Fibroblast of pulmonary artery (primary cell): Measurements from ENCODE around the gene FAM83F.
"Not testable (repeated sequence)": the region's sequence is repeated elsewhere in the genome, so short reads cannot be mapped to it uniquely, and the experiment has no call there.

Experiments
- DNase-seq: peaks from one replicate; pipeline ENCODE4 v3.0.0-alpha.2; 2010; ENCODE audit warnings: low read depth
- H3K4me3 ChIP-seq: replicated peaks from 2 replicates; pipeline ENCODE4 v1.5.1; 2011; ENCODE audit warnings: low read depth, mild to moderate bottlenecking, control low read depth, low read length, moderate library complexity
- TF ChIP-seq, protein P1 (sequence below): IDR thresholded peaks from 2 replicates; pipeline ENCODE4 v1.5.1; 2011; ENCODE audit warnings: mild to moderate bottlenecking, control low read depth, low read length, inconsistent platforms; ENCODE audit errors: missing control alignments

The FAM83F gene

DNA sequence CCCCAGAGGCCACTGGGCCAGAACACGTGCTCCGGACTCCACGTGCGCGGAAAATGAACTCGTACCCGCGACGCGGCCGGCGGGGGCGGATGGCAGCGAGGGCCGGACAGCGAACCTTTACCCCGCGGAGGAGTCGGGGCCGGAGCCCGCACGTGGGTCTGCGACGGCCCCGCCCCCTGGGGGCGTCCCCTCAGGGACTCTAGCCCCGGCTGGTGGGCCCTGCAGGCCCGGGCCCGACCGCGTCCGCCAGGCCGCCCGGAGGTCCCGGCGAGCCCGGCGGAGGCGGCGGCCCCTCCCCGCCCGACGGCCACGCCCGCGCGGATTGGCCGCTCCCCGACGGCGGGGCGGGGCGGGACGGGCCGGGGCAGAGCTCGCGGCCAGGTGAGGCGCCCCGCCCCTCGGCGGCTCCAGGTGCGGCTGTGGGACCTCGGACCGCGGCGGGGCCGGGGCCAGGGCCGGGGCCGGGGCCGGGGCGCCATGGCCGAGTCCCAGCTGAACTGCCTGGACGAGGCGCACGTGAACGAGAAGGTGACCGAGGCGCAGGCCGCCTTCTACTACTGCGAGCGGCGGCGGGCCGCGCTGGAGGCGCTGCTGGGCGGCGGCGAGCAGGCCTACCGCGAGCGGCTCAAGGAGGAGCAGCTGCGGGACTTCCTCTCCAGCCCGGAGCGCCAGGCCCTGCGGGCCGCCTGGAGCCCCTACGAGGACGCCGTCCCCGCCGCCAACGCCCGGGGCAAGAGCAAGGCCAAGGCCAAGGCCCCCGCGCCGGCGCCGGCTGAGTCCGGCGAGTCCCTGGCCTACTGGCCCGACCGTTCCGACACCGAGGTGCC, at the start of gene FAM83F:
Gene FAM83F, plus strand, starts transcription at position 389 of the 827 bp plus-strand sequence. Its CDS starts 89 bp downstream, at position 478.
- DNase-seq: no peak
- no peak within 1 kb of the TSS for H3K4me3 ChIP-seq
- TF ChIP-seq, protein P1, sequence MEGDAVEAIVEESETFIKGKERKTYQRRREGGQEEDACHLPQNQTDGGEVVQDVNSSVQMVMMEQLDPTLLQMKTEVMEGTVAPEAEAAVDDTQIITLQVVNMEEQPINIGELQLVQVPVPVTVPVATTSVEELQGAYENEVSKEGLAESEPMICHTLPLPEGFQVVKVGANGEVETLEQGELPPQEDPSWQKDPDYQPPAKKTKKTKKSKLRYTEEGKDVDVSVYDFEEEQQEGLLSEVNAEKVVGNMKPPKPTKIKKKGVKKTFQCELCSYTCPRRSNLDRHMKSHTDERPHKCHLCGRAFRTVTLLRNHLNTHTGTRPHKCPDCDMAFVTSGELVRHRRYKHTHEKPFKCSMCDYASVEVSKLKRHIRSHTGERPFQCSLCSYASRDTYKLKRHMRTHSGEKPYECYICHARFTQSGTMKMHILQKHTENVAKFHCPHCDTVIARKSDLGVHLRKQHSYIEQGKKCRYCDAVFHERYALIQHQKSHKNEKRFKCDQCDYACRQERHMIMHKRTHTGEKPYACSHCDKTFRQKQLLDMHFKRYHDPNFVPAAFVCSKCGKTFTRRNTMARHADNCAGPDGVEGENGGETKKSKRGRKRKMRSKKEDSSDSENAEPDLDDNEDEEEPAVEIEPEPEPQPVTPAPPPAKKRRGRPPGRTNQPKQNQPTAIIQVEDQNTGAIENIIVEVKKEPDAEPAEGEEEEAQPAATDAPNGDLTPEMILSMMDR: no peak

DNA sequence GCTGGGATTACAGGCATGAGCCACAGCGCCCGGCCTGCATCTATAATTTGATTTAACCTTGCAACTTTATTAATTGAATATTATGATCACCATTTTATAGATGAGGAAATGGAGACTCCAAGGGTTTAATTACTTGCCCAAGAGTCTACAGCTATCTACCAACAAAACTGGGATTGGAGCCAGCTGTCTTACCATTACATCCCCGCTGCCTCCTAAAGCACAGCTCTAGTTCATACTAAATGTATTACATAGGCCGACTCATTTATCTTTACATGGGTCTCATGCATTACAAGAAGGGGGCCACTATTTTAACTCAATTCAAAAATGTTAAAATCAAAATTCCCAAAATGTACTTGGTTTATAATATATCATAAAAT, 48.6 kb upstream of the FAM83F start:
- H3K4me3 ChIP-seq: no peak overlapping the region
- DNase-seq: no peak
- TF ChIP-seq, protein P1: no peak

DNA sequence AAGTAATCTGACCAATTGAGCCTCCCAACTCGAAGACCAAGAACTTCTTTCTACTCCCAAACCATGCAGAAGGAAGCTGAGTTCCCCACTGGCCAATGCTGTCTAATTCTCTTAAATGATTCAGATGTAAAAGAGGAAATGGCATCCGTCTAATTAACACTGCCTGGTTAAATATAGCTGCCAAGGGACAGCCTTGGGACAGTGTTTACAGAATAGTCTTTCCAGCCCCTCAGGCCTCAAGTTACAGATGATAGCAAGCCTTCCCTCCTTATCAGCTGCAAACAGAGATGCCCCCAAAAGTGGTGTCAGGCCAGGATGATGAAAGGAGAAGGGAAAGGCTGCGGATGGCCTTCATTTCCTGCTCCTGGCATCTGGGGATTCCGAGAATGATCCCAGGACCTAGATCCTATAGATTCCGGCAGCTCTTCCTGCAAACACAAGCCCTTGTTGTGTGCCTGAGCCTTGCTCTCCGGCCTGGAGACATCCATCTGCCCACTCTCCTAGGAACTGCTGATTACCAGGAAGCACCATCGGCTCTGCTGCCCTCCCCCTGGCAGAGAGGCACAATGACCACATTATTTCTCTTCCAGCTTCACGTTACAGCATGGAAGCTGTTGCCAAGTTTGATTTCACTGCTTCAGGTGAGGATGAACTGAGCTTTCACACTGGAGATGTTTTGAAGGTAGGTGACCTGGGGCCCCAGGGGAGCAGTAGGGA, 48.1 kb upstream of the FAM83F start:
- no peak overlapping the region for H3K4me3 ChIP-seq
- DNase-seq: no peak
- TF ChIP-seq, protein P1: no peak

DNA sequence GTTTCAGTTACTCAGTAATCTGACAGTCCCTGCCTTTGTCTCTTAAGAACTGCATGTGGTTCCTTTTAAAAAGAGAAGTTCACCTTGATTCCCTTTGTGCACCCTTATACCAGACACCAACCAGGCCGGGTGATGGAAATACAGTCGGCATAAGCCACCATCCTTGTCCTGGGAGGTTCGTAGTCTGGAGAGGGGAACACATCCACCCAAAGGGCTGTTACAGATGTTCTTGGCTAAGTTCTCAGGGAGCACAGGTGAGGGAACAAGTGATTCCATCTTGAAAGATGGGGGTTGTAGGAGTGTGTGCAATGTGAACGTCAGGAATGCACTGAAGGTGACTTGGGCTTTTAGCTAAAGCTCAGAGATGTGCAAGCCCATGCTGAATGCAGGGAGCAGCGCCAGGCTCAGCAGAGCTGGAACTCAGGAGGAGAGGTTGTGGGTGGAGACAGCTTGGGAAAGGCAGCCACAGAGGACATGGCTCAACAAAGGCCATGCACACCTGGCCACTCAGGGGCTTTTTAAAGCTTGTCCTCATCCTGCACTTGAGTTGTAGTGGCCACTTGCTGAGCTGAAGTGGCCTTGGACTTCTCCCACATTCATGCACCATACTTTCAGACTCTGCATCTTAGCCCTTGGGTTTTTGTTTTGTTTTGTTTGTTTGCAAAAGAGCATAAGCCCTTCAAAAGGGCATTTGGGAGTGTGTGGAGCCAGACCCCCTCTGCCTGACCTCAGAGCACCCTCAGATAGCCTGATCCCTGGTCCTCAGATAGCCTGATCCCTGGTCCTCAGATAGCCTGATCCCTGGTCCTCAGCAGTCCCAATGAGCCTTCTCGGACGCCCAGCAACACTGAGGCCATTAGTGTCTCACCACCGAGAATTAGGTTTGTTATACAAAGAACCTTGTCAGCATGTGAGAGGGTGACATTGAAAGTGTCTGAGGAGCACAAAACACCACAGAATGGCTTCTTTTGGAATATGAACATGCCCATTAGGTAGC, 47.2 kb upstream of the FAM83F start:
- DNase-seq: no peak
- TF ChIP-seq, protein P1: no peak
- H3K4me3 ChIP-seq: no peak overlapping the region

DNA sequence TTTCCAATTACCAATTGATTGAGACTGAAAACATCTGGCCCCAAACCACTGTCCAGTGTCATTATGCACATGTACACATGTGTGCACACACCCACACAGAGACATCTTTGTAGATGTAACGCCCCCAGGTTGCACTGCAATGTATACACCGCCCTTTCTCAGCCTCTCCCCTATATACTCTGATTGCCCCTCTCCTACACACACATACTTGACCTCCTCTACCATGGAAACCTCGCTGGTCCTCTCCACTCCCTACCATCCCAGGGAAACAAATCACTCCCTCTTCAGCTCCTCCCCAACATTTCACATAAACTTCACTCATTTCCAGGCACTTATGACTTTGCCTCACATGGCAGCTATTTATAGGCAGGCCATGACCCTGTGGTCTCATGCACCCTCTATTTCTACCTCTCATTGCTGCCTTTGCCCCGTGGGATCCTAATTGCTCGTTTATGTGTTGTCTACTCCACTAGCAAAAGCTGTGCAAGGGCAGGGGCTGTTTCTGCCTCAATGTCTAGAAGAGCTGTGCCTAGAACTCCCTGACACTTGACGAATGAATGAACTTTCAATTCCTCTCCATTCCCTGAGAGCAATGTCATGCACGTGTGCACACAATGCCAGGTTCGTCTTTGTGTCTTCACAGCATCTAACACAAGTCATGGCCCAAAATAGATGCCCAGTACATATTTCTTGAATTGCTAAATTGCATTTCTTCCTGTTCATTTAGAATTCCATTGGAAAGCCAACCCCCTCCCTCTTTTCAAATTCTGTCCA, 44.6 kb upstream of the FAM83F start:
- no peak for DNase-seq
- H3K4me3 ChIP-seq: no peak overlapping the region
- TF ChIP-seq, protein P1: no peak

DNA sequence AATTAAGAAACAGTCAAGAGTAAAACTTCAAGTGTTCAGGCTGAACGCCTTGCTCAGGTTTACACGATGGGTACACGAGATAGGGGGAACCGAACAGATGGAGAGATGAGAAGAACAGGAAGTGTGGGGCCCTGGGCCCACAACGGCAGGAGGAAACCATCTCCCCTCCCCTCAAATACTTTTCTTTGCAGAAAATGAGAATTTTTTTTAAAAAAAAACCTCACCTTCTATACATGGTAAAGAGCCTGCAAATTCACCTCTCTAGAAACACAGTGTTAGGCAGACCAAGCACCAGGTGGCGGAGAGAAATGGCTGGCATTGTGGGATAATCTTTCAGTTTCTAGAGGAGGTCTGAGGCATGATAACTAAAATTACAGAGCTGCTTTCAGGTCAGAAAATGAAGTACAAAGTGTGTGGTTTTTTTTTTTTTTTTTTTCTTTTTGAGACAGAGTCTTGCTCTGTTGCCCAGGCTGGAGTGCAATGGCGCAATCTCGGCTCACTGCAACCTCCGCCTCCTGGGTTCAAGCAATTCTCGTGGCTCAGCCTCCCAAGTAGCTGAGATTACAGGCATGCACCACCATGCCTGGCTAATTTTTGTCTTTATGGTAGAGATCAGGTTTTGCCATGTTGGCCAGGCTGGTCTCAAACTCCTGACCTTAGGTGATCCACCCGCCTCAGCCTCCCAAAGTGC, 43.0 kb upstream of the FAM83F start:
- H3K4me3 ChIP-seq: not testable (repeated sequence)

More for the DNA sequence above, 43.0 kb upstream of the FAM83F start:
- not testable (repeated sequence) for DNase-seq
